ENCODE measurements around the gene ELK4. TPM values are rescaled to one million over a fixed set of nuclear protein-coding genes. Genes with fewer than 3 reads are reported as not detected.

ELK4 gene
- total RNA-seq, 1 donor from 2014 or later, result 71.5 TPM

DNA sequence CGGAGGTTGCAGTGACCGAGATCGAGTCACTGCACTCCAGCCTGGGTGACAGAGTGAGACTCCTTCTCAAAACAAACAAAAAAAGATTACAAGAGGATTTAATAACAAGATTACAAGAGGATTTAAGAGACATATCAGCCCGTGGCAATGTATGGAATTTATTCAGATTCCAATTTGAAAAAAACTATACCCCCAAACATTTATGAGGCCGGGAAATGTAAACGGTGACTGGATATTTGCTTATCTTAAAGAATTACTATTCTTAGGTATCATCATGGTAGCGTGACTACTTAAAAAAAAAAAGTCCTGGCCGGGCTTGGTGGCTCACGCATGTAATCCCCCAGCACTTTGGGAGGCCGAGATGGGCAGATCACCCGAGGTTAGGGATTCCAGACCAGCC, 21.2 kb upstream of the ELK4 start:
- TF ChIP-seq, protein P1, sequence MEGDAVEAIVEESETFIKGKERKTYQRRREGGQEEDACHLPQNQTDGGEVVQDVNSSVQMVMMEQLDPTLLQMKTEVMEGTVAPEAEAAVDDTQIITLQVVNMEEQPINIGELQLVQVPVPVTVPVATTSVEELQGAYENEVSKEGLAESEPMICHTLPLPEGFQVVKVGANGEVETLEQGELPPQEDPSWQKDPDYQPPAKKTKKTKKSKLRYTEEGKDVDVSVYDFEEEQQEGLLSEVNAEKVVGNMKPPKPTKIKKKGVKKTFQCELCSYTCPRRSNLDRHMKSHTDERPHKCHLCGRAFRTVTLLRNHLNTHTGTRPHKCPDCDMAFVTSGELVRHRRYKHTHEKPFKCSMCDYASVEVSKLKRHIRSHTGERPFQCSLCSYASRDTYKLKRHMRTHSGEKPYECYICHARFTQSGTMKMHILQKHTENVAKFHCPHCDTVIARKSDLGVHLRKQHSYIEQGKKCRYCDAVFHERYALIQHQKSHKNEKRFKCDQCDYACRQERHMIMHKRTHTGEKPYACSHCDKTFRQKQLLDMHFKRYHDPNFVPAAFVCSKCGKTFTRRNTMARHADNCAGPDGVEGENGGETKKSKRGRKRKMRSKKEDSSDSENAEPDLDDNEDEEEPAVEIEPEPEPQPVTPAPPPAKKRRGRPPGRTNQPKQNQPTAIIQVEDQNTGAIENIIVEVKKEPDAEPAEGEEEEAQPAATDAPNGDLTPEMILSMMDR (IDR thresholded peaks at IDR 0.05), result no peak
- no peak overlapping the region for H3K27ac ChIP-seq
- intact Hi-C loops (cut with DNase I), result no loop called here
- ATAC-seq (no peak), DNase-seq (no peak)
- H3K9me3 ChIP-seq, result no peaks in the 10 kb centered on the region
- no peaks in the 10 kb centered on the region for H3K36me3 ChIP-seq
- no peaks in the 10 kb centered on the region for H3K4me1 ChIP-seq
- no peaks in the 10 kb centered on the region for H3K27me3 ChIP-seq
- H3K4me3 ChIP-seq, result no peak overlapping the region

DNA sequence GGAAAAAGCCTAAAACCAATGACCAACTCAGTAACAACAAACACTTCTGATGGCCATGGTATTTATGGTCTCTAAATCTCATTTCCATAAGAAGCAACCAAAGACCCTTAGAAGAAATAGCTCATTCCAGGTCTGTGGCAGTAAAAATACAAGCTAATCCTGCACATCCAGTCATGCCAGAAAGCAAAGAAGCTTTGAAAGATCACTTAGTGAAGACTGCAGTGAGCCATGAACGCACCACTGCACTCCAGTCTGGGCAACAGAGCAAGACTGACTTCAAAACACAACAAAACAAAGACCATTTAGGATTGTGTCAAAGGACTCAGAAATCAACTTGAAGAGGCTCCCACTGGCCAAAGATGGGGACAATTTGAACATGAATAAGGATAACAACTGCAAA, 18.4 kb upstream of the ELK4 start:
- TF ChIP-seq, protein P1 (IDR thresholded peaks at IDR 0.05), result no peak
- DNase-seq, result no peak
- H3K27me3 ChIP-seq, result no peaks in the 10 kb centered on the region

DNA sequence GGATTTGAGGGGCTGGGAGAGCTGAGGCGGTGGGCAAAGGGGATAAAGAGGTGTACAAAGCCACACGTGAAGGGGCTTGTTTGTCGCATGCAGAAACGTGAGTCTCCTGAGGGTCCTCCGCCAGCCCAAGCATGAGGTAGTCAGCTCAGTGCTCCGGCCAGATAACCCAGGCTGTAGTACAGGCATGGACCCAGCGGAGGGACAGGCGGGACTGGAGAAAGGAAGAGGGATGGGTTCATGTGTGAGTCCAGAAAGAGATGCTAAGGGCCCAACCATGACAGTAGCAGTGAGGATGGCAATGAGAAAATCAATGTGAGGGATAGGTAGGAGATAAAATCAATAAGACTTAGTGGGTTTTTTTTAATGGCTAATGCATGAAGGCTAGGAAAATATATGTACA, 13.7 kb upstream of the ELK4 start:
- H3K27ac ChIP-seq, result no peak overlapping the region
- H3K4me1 ChIP-seq, result no peaks in the 10 kb centered on the region
- intact Hi-C loops (cut with DNase I), result no loop called here
- H3K27me3 ChIP-seq, result no peaks in the 10 kb centered on the region
- TF ChIP-seq, protein P1 (IDR thresholded peaks at IDR 0.05), result no peak
- no peaks in the 10 kb centered on the region for H3K36me3 ChIP-seq
- no peaks in the 10 kb centered on the region for H3K9me3 ChIP-seq
- no peak for DNase-seq
- H3K4me3 ChIP-seq, result no peak overlapping the region
- no peak for ATAC-seq

More for the DNA sequence above, 18.4 kb upstream of the ELK4 start:
- no peaks in the 10 kb centered on the region for H3K36me3 ChIP-seq
- H3K9me3 ChIP-seq, result no peaks in the 10 kb centered on the region
- intact Hi-C loops (cut with DNase I), result no loop called here
- no peaks in the 10 kb centered on the region for H3K4me1 ChIP-seq
- no peak overlapping the region for H3K4me3 ChIP-seq
- H3K27ac ChIP-seq, result no peak overlapping the region
- no peak for ATAC-seq

DNA sequence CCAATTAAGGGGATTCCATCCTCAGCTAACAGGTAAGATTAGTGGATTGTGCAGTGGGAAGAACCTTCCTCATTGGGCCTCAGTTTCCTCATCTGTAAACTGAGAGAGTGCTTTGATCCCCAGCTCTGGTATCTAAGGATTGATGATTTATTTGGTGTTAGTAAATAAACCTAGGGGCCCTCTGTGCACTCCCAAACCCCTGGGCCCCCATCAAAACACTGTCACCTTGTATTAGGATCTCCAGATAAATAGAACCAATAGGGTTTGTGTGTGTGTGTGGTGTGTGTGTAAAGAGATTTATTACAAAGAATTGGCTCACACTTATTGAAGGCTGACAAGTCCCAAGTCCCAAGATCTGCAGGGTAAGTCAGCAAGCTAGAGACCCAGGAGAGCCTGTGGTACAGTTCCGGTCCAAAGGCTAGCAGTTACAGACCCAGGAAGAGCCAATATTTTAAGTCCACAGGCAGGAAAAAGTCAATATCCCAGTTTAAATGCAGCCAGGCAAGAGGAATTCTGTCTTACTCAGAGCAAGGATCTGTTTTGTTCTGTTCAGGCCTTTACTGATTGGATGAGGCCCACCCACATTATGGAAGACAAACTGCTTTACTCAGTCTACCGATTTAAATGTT, 11.0 kb upstream of the ELK4 start:
- intact Hi-C loops (cut with DNase I), result no loop called here
- no peak for DNase-seq
- Histone ChIP-seq H3K27ac (no peak overlapping the region), H3K4me1 (no peaks in the 10 kb centered on the region), H3K36me3 (no peaks in the 10 kb centered on the region), H3K4me3 (no peak overlapping the region), H3K27me3 (no peaks in the 10 kb centered on the region), H3K9me3 (no peaks in the 10 kb centered on the region)
- TF ChIP-seq, protein P1 (IDR thresholded peaks at IDR 0.05), result no peak
- no peak for ATAC-seq

DNA sequence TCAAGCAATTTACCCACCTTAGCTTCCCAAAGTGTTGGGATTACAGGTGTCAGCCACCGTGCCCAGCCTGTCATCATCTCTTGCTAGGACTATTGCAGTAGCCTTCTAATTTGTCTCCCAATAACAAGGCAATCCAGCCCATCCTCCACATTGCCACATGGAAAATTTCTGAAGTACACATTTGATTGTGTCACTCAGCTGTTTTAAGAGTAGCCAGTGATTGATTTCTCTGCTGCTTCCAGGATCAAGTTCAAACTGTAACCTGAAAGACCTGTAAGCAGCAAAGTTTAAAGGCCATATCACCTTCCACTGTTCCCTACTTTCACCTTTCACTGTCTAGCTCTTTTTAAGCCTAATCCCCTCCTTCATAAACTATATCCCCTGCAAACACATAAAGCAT, 7.8 kb upstream of the ELK4 start:
- Histone ChIP-seq H3K4me1 (peaks cover 6% of the 10 kb centered on the region), H3K27ac (no peak overlapping the region), H3K36me3 (no peaks in the 10 kb centered on the region), H3K4me3 (no peak overlapping the region), H3K9me3 (no peaks in the 10 kb centered on the region), H3K27me3 (no peaks in the 10 kb centered on the region)
- TF ChIP-seq, protein P1 (IDR thresholded peaks at IDR 0.05), result no peak
- intact Hi-C loops (cut with DNase I), result loop anchor here (5.0 kb wide), 1 partner anchor 52 kb away; no protein-coding TSS in a partner anchor
- ATAC-seq (no peak), DNase-seq (no peak)
